HepG2 (cell line): Measurements from ENCODE around the gene FRMD1. TPM values are rescaled to one million over a fixed set of nuclear protein-coding genes. Genes with fewer than 3 reads are reported as not detected.

ENCODE experiments used
- ATAC-seq: fragments of 200-7000 bp; cut with Tn5 transposase; 3 replicates; pipeline ENCODE4 v1.9.1; 2020; ENCODE audit warnings: mild to moderate bottlenecking, moderate library complexity
- BruUV-seq: library from RNA; stranded (reverse); fragments of 400-500 nt; replicated peaks from 2 replicates; lab custom pipeline; 2021; lab: Mats Ljungman, UMichigan
- CTCF ChIA-PET: fragments of 300-600 bp; formaldehyde crosslinking; extraction: SDS; loops from one replicate; lab custom pipeline; 2021; ENCODE audit warnings: low total read pairs, inconsistent platforms, low intra/inter-chr PET ratio; lab: Yijun Ruan, JAX
- POLR2A ChIA-PET: fragments of 350-600 bp; sonication (Branson Sonifier 250); formaldehyde crosslinking; loops from one replicate; lab custom pipeline; 2020; ENCODE audit warnings: antibody characterized with exemption, inconsistent platforms; lab: Yijun Ruan, JAX
- DNase-seq: peaks from one replicate; pipeline ENCODE4 v3.0.0-alpha.2; 2015; ENCODE audit warnings: low spot score
- FAIRE-seq: peaks from 3 replicates; lab custom pipeline; 2011; peaks lifted over from hg19 to GRCh38; lab: Jason Lieb, UNC
- H2AFZ ChIP-seq: one replicate; pipeline ENCODE4 v1.6.1; 2011; ENCODE audit warnings: low read length, inconsistent platforms
- H3K27ac ChIP-seq: fragments of 300-600 bp; 3 replicates; pipeline ENCODE4 v1.8.0; 2011; ENCODE audit warnings: mixed run types, mild to moderate bottlenecking, mixed read lengths, low read length, inconsistent platforms; ENCODE audit not compliant: insufficient read depth; ENCODE audit errors: extremely low read length
- H3K27me3 ChIP-seq, 2 experiments: fragments of 200-600 bp in 1 of 2; 2 replicates in 1 of 2; 3 replicates in 1 of 2; pipeline versions ENCODE4 v1.6.0 to v1.8.0; 2011; ENCODE audit warnings: low read length in 2 of 2, mild to moderate bottlenecking in 2 of 2, moderate library complexity in 2 of 2, inconsistent platforms in 1 of 2; ENCODE audit not compliant: insufficient read depth in 2 of 2, control insufficient read depth in 1 of 2
- H3K36me3 ChIP-seq, 2 experiments: fragments of 200-600 bp in 1 of 2; replicated peaks in 1 of 2; 2 replicates in 1 of 2; 3 replicates in 1 of 2; pipeline versions ENCODE4 v1.5.1 to v1.8.0; 2011; ENCODE audit warnings: low read length in 2 of 2, inconsistent platforms in 1 of 2; ENCODE audit not compliant: insufficient read depth in 2 of 2, control insufficient read depth in 1 of 2
- H3K4me1 ChIP-seq: 2 replicates; pipeline ENCODE4 v1.5.1; 2012; ENCODE audit warnings: low read length, inconsistent platforms; ENCODE audit not compliant: insufficient read depth
- H3K4me2 ChIP-seq: 2 replicates; pipeline ENCODE4 v1.6.0; 2011; ENCODE audit warnings: low read depth, low read length, inconsistent platforms
- H3K4me3 ChIP-seq, 3 experiments: fragments of 200-600 bp in 1 of 3; sonication (generic), shearing (Covaris generic) in 1 of 3; replicated peaks in 1 of 3; 2 replicates each; pipeline ENCODE4 v1.5.1; 2011 to 2016; ENCODE audit warnings: low read length in 3 of 3, inconsistent platforms in 2 of 3, low read depth in 2 of 3, mild to moderate bottlenecking in 2 of 3, control low read depth in 1 of 3, mixed read lengths in 1 of 3; ENCODE audit not compliant: insufficient read depth in 1 of 3
- H3K79me2 ChIP-seq: one replicate; pipeline ENCODE4 v1.6.1; 2011; ENCODE audit warnings: low read length, inconsistent platforms; ENCODE audit not compliant: insufficient read depth
- H3K9ac ChIP-seq: 2 replicates; pipeline ENCODE4 v1.6.0; 2011; ENCODE audit warnings: mild to moderate bottlenecking, low read depth, low read length, inconsistent platforms; ENCODE audit not compliant: insufficient read depth
- H3K9me3 ChIP-seq: 2 replicates; pipeline ENCODE4 v1.5.1; 2012; ENCODE audit warnings: mild to moderate bottlenecking, low read length
- H4K20me1 ChIP-seq: 2 replicates; pipeline ENCODE4 v1.6.0; 2011; ENCODE audit warnings: inconsistent platforms, mild to moderate bottlenecking, low read length, moderate library complexity; ENCODE audit not compliant: insufficient read depth
- AFF4 ChIP-seq: sonication (generic); formaldehyde crosslinking; IDR thresholded peaks from 2 replicates; pipeline ENCODE4 v1.4.0; 2020; ENCODE audit warnings: missing genetic modification reagents
- CBX1 ChIP-seq: IDR thresholded peaks from one replicate; pipeline ENCODE4 v1.6.1; 2016; ENCODE audit warnings: antibody characterized with exemption, low read depth
- ETV6 ChIP-seq: sonication (generic); formaldehyde crosslinking; conservative IDR thresholded peaks from 2 replicates; pipeline ENCODE4 v1.4.0; 2020; ENCODE audit warnings: missing genetic modification reagents
- FOSL2 ChIP-seq: sonication (generic); formaldehyde crosslinking; IDR thresholded peaks from 2 replicates; pipeline ENCODE4 v1.4.0; 2020; ENCODE audit warnings: missing genetic modification reagents
- NCOR1 ChIP-seq: fragments of 200-600 bp; sonication (generic); IDR thresholded peaks from 2 replicates; pipeline ENCODE4 v1.7.0; 2017; ENCODE audit warnings: antibody characterized with exemption, low read length, borderline replicate concordance
- PAF1 ChIP-seq: IDR thresholded peaks from 2 replicates; pipeline ENCODE4 v1.6.1; 2016; ENCODE audit warnings: missing genetic modification reagents, missing compliant biosample characterization
- PHF20 ChIP-seq: sonication (generic); formaldehyde crosslinking; IDR thresholded peaks from 2 replicates; pipeline ENCODE4 v1.5.0; 2020; ENCODE audit warnings: mild to moderate bottlenecking, missing genetic modification reagents
- PRDM15 ChIP-seq: sonication (generic); formaldehyde crosslinking; IDR thresholded peaks from 2 replicates; pipeline ENCODE4 v1.4.0; 2020; ENCODE audit warnings: missing genetic modification reagents
- RFX3 ChIP-seq: IDR thresholded peaks from 2 replicates; pipeline ENCODE4 v1.6.1; 2016; ENCODE audit warnings: missing biosample characterization, missing genetic modification reagents
- SRSF1 ChIP-seq: fragments of 200-400 bp; formaldehyde crosslinking; optimal IDR thresholded peaks from 2 replicates; pipeline ENCODE3; 2017; ENCODE audit warnings: mild to moderate bottlenecking, low read depth, low read length, moderate library complexity
- ZNF331 ChIP-seq: sonication (generic); formaldehyde crosslinking; IDR thresholded peaks from 2 replicates; pipeline ENCODE4 v1.4.0; 2020; ENCODE audit warnings: missing genetic modification reagents
- ZNF431 ChIP-seq: sonication (generic); formaldehyde crosslinking; IDR thresholded peaks from 2 replicates; pipeline ENCODE4 v1.9.0; 2022; ENCODE audit warnings: missing genetic modification reagents, low read depth, mild to moderate bottlenecking, borderline replicate concordance
- ZNF614 ChIP-seq: IDR thresholded peaks from 2 replicates; pipeline ENCODE4 v1.6.1; 2018; ENCODE audit warnings: missing biosample characterization, missing genetic modification reagents, inconsistent platforms, borderline replicate concordance
- ZNF800 ChIP-seq: sonication (generic); formaldehyde crosslinking; IDR thresholded peaks from 2 replicates; pipeline ENCODE4 v1.4.0; 2020; ENCODE audit warnings: missing genetic modification reagents
- WGBS: methylation state at CpG from one replicate; pipeline ENCODE4 v1.1.6; 2017; ENCODE audit warnings: low lambda C conversion rate; 5-methylcytosine and 5-hydroxymethylcytosine counted together
- in situ Hi-C: cut with HindIII; loops from 2 replicates; pipeline ENCODE4 v1.10.0; 2017; ENCODE audit warnings: low pct_unique_long_range_greater_than_20kb; ENCODE audit not compliant: extremely low pct_ligation_motif_present
- intact Hi-C: fragments of 100-400 bp; cut with micrococcal nuclease; formaldehyde crosslinking; loops from one replicate; pipeline ENCODE4 v1.10.0; 2022; ENCODE audit not compliant: unreplicated experiment
- polyA plus RNA-seq, 8 experiments: library from polyadenylated mRNA; depleted of rRNA in 3 of 8; stranded (reverse) in 7 of 8; unstranded in 1 of 8; fragments of >200 nt; fragmentation: Illumina TruSeq in 4 of 8; extraction: Trizol in 4 of 8; gene quantifications; 2 replicates each; pipeline versions ENCODE4 v1.2.1 to v1.2.3, GENCODE V29; 2011 to 2016; ENCODE audit warnings: low read depth in 4 of 8, missing spikeins in 1 of 8, mixed read lengths in 1 of 8; ENCODE audit not compliant: insufficient read depth in 1 of 8
- total RNA-seq, 5 experiments: library from RNA; depleted of rRNA; stranded (reverse); fragments of >200 nt; fragmentation: Illumina TruSeq; extraction: Trizol; gene quantifications; 2 replicates each; pipeline ENCODE4 v1.2.3, GENCODE V29; 2016; ENCODE audit warnings: low read depth in 1 of 5

Gene FRMD1
- total and polyA plus RNA-seq, 2 of the 13 experiments (the other 11 are each of a cell fraction or from before 2014, with no cell fraction given) = 0.01 TPM; not detected in 1

- no peak for TF ChIP-seq ZNF800 (CRISPR knock-in tag)
- TF ChIP-seq PHF20 (CRISPR knock-in tag) = no peak
- TF ChIP-seq ZNF431 = no peak
- no peak for TF ChIP-seq ETV6 (CRISPR knock-in tag)
- TF ChIP-seq FOSL2 = no peak
- no peak for TF ChIP-seq CBX1
- no peak for TF ChIP-seq NCOR1
Observed at GRCh38 chr6:168031411-168031971, 47.5 kb downstream of the FRMD1 start (continued).

- Histone ChIP-seq H3K27ac (no peak overlapping the region), H3K4me3 (no peak overlapping the region), H3K9me3 (no peaks in the 10 kb centered on the region), H4K20me1 (no peaks in the 10 kb centered on the region), H2AFZ (no peak overlapping the region), H3K9ac (no peak overlapping the region), H3K36me3 (no peaks in the 10 kb centered on the region), H3K4me1 (peaks cover 5% of the 10 kb centered on the region), H3K79me2 (no peaks in the 10 kb centered on the region), H3K4me2 (no peak overlapping the region), H3K27me3 (peaks cover 2 to 23% of the 10 kb centered on the region in 2 experiments; a peak in 3 of 5 replicates)
- intact Hi-C loops (no loop called here), in situ Hi-C loops (no loop called here)
- WGBS = 91% methylated on average over 2 of the region's 2 CpGs
- no TSS peak for BruUV-seq
- POLR2A ChIA-PET = no interaction called here
- FAIRE-seq = no peak
- no peak for ATAC-seq
- DNase-seq = no peak
- CTCF ChIA-PET = no interaction called here
- TF ChIP-seq AFF4 (CRISPR knock-in tag) = no peak
- no peak for TF ChIP-seq PRDM15 (CRISPR knock-in tag)
- no peak for TF ChIP-seq ZNF614 (CRISPR knock-in tag)
- TF ChIP-seq PAF1 (CRISPR knock-in tag) = no peak
- TF ChIP-seq SRSF1 = no peak
- TF ChIP-seq ZNF331 (CRISPR knock-in tag) = no peak
- TF ChIP-seq RFX3 (CRISPR knock-in tag) = no peak
Observed at GRCh38 chr6:168030908-168031307, 48.1 kb downstream of the FRMD1 start.
